Activated effector memory CD4-positive, alpha-beta T cell treated with Interleukin-2 at 50 U/mL for 16 hours (primary cell): Measurements from ENCODE around the gene WDR82.
A peak's percentile ranks its signal among the peaks of the same experiment; 100 is the strongest.

Experiments
- DNase-seq: peaks from one replicate; pipeline ENCODE4 v3.0.0-alpha.2; 2020

Gene WDR82

GRCh38 chr3:52221563-52222318 lies 56.7 kb downstream of the WDR82 start:
- DNase-seq: peak; percentile 70

- no peak for DNase-seq
Observed at GRCh38 chr3:52221141-52221562, 57.3 kb downstream of the WDR82 start.

GRCh38 chr3:52220380-52221026 lies 57.9 kb downstream of the WDR82 start:
- peak; percentile 80 for DNase-seq

GRCh38 chr3:52218937-52219650 lies 59.4 kb downstream of the WDR82 start:
- DNase-seq: no peak

- peak; percentile 29 for DNase-seq
Observed at GRCh38 chr3:52218454-52218853, 60.0 kb downstream of the WDR82 start.

GRCh38 chr3:52218026-52218425 lies 60.4 kb downstream of the WDR82 start:
- DNase-seq: no peak

GRCh38 chr3:52217409-52217805 lies 61.0 kb downstream of the WDR82 start:
- no peak for DNase-seq

GRCh38 chr3:52216585-52217408 lies 61.7 kb downstream of the WDR82 start:
- DNase-seq: peak; percentile 65

GRCh38 chr3:52215351-52215750 lies 63.1 kb downstream of the WDR82 start:
- DNase-seq: no peak

GRCh38 chr3:52213901-52214300 lies 64.5 kb downstream of the WDR82 start:
- DNase-seq: no peak

GRCh38 chr3:52213005-52213404 lies 65.4 kb downstream of the WDR82 start:
- no peak for DNase-seq

GRCh38 chr3:52211268-52211891 lies 67.1 kb downstream of the WDR82 start:
- DNase-seq: no peak

GRCh38 chr3:52210550-52211046 lies 67.9 kb downstream of the WDR82 start:
- no peak for DNase-seq

- DNase-seq: no peak
Observed at GRCh38 chr3:52210037-52210436, 68.4 kb downstream of the WDR82 start.

GRCh38 chr3:52208556-52208955 lies 69.9 kb downstream of the WDR82 start:
- DNase-seq: no peak

- no peak for DNase-seq
Observed at GRCh38 chr3:52205727-52206372, 72.6 kb downstream of the WDR82 start.
